IMR-90 (cell line): ENCODE results near the gene MAVS. TPM values are rescaled to one million over a fixed set of nuclear protein-coding genes. Genes with fewer than 3 reads are reported as not detected.

Experiments
- ATAC-seq: fragments of 200-7000 bp; cut with Tn5 transposase; 2 replicates; pipeline ENCODE4 v1.9.1; 2020; ENCODE audit warnings: low read depth, mild to moderate bottlenecking, moderate library complexity
- BruUV-seq: library from RNA; stranded (reverse); fragments of 400-500 nt; replicated peaks from 2 replicates; lab custom pipeline; 2021; lab: Mats Ljungman, UMichigan
- CTCF ChIA-PET: fragments of 300-600 bp; formaldehyde crosslinking; extraction: SDS; loops from one replicate; lab custom pipeline; 2021; ENCODE audit warnings: antibody characterized with exemption; lab: Yijun Ruan, JAX
- POLR2A ChIA-PET: fragments of 300-600 bp; sonication (Branson Sonifier 250); formaldehyde crosslinking; loops from one replicate; lab custom pipeline; 2022; ENCODE audit warnings: antibody characterized with exemption; ENCODE audit not compliant: unreplicated experiment; lab: Charles Lee
- DNase-seq: peaks from one replicate; pipeline ENCODE4 v3.0.0; 2013
- H2AFZ ChIP-seq: replicated peaks from 2 replicates; pipeline ENCODE3; 2013; ENCODE audit warnings: low read length, mild to moderate bottlenecking; ENCODE audit not compliant: poor library complexity
- H2AK5ac ChIP-seq: 2 replicates; pipeline ENCODE4 v1.6.1; 2013; ENCODE audit warnings: low read depth, low read length, inconsistent platforms
- H2AK9ac ChIP-seq: replicated peaks from 2 replicates; pipeline ENCODE3; 2013; ENCODE audit warnings: mild to moderate bottlenecking, low read depth, low read length, moderate library complexity; ENCODE audit not compliant: poor library complexity
- H2BK120ac ChIP-seq: 2 replicates; pipeline ENCODE4 v1.6.1; 2013; ENCODE audit warnings: low read depth, low read length, inconsistent platforms
- H2BK15ac ChIP-seq: 3 replicates; pipeline ENCODE4 v1.6.1; 2013; ENCODE audit warnings: low read depth, low read length, inconsistent platforms
- H2BK20ac ChIP-seq: 2 replicates; pipeline ENCODE4 v1.6.1; 2013; ENCODE audit warnings: low read depth, mild to moderate bottlenecking, inconsistent platforms, low read length, moderate library complexity
- H2BK5ac ChIP-seq: 2 replicates; pipeline ENCODE4 v1.6.1; 2013; ENCODE audit warnings: mild to moderate bottlenecking, low read depth, low read length, inconsistent platforms; ENCODE audit not compliant: poor library complexity, severe bottlenecking
- H3K14ac ChIP-seq: replicated peaks from 2 replicates; pipeline ENCODE4 v1.6.1; 2013; ENCODE audit warnings: low read depth, low read length, inconsistent platforms
- H3K18ac ChIP-seq: 2 replicates; pipeline ENCODE4 v1.6.1; 2013; ENCODE audit warnings: low read depth, low read length, control low read depth
- H3K23ac ChIP-seq: 2 replicates; pipeline ENCODE4 v1.6.1; 2013; ENCODE audit warnings: low read depth, low read length, inconsistent platforms
- H3K27ac ChIP-seq: 2 replicates; pipeline ENCODE4 v1.5.1; 2013; ENCODE audit warnings: mild to moderate bottlenecking, control low read depth, low read length; ENCODE audit not compliant: insufficient read depth
- H3K27me3 ChIP-seq: 2 replicates; pipeline ENCODE4 v1.6.1; 2013; ENCODE audit warnings: low read length; ENCODE audit not compliant: control insufficient read depth, insufficient read depth
- H3K36me3 ChIP-seq: 2 replicates; pipeline ENCODE4 v1.6.1; 2013; ENCODE audit warnings: low read length, mixed read lengths; ENCODE audit not compliant: control insufficient read depth, insufficient read depth
- H3K4ac ChIP-seq: 2 replicates; pipeline ENCODE4 v1.6.1; 2013; ENCODE audit warnings: low read depth, low read length, inconsistent platforms
- H3K4me1 ChIP-seq: 2 replicates; pipeline ENCODE4 v1.6.1; 2013; ENCODE audit warnings: low read length, mixed read lengths; ENCODE audit not compliant: control insufficient read depth, insufficient read depth
- H3K4me2 ChIP-seq: 2 replicates; pipeline ENCODE4 v1.6.1; 2013; ENCODE audit warnings: low read depth, mild to moderate bottlenecking, control low read depth, low read length, moderate library complexity
- H3K4me3 ChIP-seq: 2 replicates; pipeline ENCODE4 v1.5.1; 2013; ENCODE audit warnings: low read depth, mild to moderate bottlenecking, control low read depth, low read length, moderate library complexity; ENCODE audit not compliant: insufficient read depth
- H3K56ac ChIP-seq: 2 replicates; pipeline ENCODE4 v1.6.1; 2013; ENCODE audit warnings: low read length, inconsistent platforms; ENCODE audit not compliant: insufficient read depth; ENCODE audit errors: extremely low read depth
- H3K79me1 ChIP-seq, 2 experiments: 2 replicates each; pipeline ENCODE4 v1.6.1; 2013; ENCODE audit warnings: low read length in 2 of 2, inconsistent platforms in 1 of 2, low read depth in 1 of 2
- H3K9ac ChIP-seq: 2 replicates; pipeline ENCODE4 v1.6.1; 2013; ENCODE audit warnings: low read depth, low read length, control low read depth
- H3K9me1 ChIP-seq: 2 replicates; pipeline ENCODE4 v1.6.1; 2013; ENCODE audit warnings: low read length, inconsistent platforms; ENCODE audit not compliant: insufficient read depth
- H3K9me3 ChIP-seq: 2 replicates; pipeline ENCODE4 v1.6.1; 2013; ENCODE audit warnings: low read length; ENCODE audit not compliant: control insufficient read depth, insufficient read depth
- H4K20me1 ChIP-seq: 2 replicates; pipeline ENCODE4 v1.6.1; 2013; ENCODE audit warnings: low read length, inconsistent platforms; ENCODE audit not compliant: insufficient read depth
- H4K5ac ChIP-seq: 2 replicates; pipeline ENCODE4 v1.6.1; 2013; ENCODE audit warnings: mild to moderate bottlenecking, low read depth, low read length, control low read depth
- H4K8ac ChIP-seq, 2 experiments: 2 replicates each; pipeline ENCODE4 v1.6.1; 2013; ENCODE audit warnings: low read depth in 2 of 2, low read length in 2 of 2, control low read depth in 1 of 2, inconsistent platforms in 1 of 2
- H4K91ac ChIP-seq: 2 replicates; pipeline ENCODE4 v1.6.1; 2013; ENCODE audit warnings: low read depth, low read length, inconsistent platforms; ENCODE audit not compliant: insufficient read depth
- BHLHE40 ChIP-seq: fragments of 150-350 bp; IDR thresholded peaks from 2 replicates; pipeline ENCODE4 v1.6.1; 2016; ENCODE audit warnings: mild to moderate bottlenecking, low read depth, low read length
- WGBS, 2 experiments: methylation state at CpG; one replicate each; pipeline versions ENCODE4 v1.1.5 to v1.1.7; 2013; ENCODE audit warnings: missing lambda C conversion rate in 2 of 2; ENCODE audit not compliant: insufficient read length in 1 of 2; ENCODE audit errors: extremely low coverage in 2 of 2; 5-methylcytosine and 5-hydroxymethylcytosine counted together
- dilution Hi-C: fragments of 300-500 bp; cut with HindIII; formaldehyde crosslinking; loops from one replicate; pipeline ENCODE4 v1.14.3; 2018; ENCODE audit warnings: low sequenced_read_pairs; ENCODE audit not compliant: unreplicated experiment
- in situ Hi-C: fragments of 300-500 bp; cut with MboI; formaldehyde crosslinking; loops from 3 replicates; pipeline ENCODE4 v1.14.3; 2019; ENCODE audit warnings: low sequenced_read_pairs, inconsistent platforms, mixed read lengths
- intact Hi-C: fragments of 100-400 bp; cut with micrococcal nuclease; formaldehyde crosslinking; loops from 2 replicates; pipeline ENCODE4 v1.10.0; 2022
- polyA plus RNA-seq, 3 experiments: library from polyadenylated mRNA; depleted of rRNA; stranded (reverse); fragments of >200 nt; gene quantifications; 2 replicates each; pipeline ENCODE4 v1.2.3, GENCODE V29; 2012; ENCODE audit warnings: low replicate concordance in 1 of 3
- total RNA-seq: library from RNA; depleted of rRNA; stranded (reverse); fragments of >200 nt; gene quantifications from 2 replicates; pipeline ENCODE4 v1.2.3, GENCODE V29; 2012

The MAVS gene
- total and polyA plus RNA-seq, 2 of the 4 experiments (the other 2 are of a cell fraction): 10.4 to 15.6 TPM

GRCh38 chr20:3854462-3854871, 7.8 kb downstream of the MAVS start:
- H3K14ac ChIP-seq: no peak overlapping the region
- H3K4ac ChIP-seq: no peak overlapping the region
- in situ Hi-C loops (no loop called here), intact Hi-C loops (no loop called here), dilution Hi-C loops (no loop called here)
- no peaks in the 10 kb centered on the region for H3K9me3 ChIP-seq
- no peak for DNase-seq
- no peaks in the 10 kb centered on the region; the same call in 1 of the 2 replicates for H3K9me1 ChIP-seq
- no peak overlapping the region for H2BK20ac ChIP-seq
- no peak overlapping the region for H4K8ac ChIP-seq
- CTCF ChIA-PET: interaction anchor here (1.2 to 1.4 kb wide), 3 partner anchors 9 to 34 kb away, joined by 3 read pairs; partner anchors contain the start of gene AP5S1
- H3K56ac ChIP-seq: no peak overlapping the region
- no peak overlapping the region for H3K23ac ChIP-seq
- H3K79me1 ChIP-seq: peaks cover 34 to 42% of the 10 kb centered on the region in 2 experiments
- POLR2A ChIA-PET: interaction anchor here (0.6 kb wide), 1 partner anchor 75 kb away, joined by 3 read pairs; no protein-coding TSS in a partner anchor
- H2AK9ac ChIP-seq: no peak overlapping the region
- H2BK15ac ChIP-seq: no peak overlapping the region
- no peaks in the 10 kb centered on the region for H3K27me3 ChIP-seq
- H2AK5ac ChIP-seq: no peak overlapping the region
- BruUV-seq: no TSS peak
- no peak; the same call in 1 of the 2 replicates for ATAC-seq
- H2BK5ac ChIP-seq: no peak overlapping the region
- H4K20me1 ChIP-seq: peaks cover 6% of the 10 kb centered on the region; the same call in 1 of the 2 replicates
- H3K4me2 ChIP-seq: no peak overlapping the region
- TF ChIP-seq BHLHE40: no peak
- peaks cover 35% of the 10 kb centered on the region for H3K36me3 ChIP-seq
- no peaks in the 10 kb centered on the region for H3K4me1 ChIP-seq
- H4K5ac ChIP-seq: no peak overlapping the region
- H3K4me3 ChIP-seq: no peak overlapping the region
- no peak overlapping the region for H2BK120ac ChIP-seq
- no peak overlapping the region for H2AFZ ChIP-seq
- H4K91ac ChIP-seq: no peak overlapping the region
- no peak overlapping the region for H3K27ac ChIP-seq
- no peak overlapping the region for H3K18ac ChIP-seq
- no peak overlapping the region for H3K9ac ChIP-seq
- no CpG with 5 or more reads among the region's 4 CpGs for WGBS, 2 experiments
